Activated T-cell treated with anti-CD3 and anti-CD28 coated beads, Interleukin-2, amount 50 U/mL, for 24 hours (primary cell): ENCODE measurements around the gene BLCAP.
"Not testable (repeated sequence)": the region's sequence is repeated elsewhere in the genome, so short reads cannot be mapped to it uniquely, and the experiment has no call there.

Source experiments
- DNase-seq: peaks from one replicate; pipeline ENCODE4 v3.0.0-alpha.2; 2020
- H3K27ac Mint-ChIP-seq: 2 replicates; pipeline ENCODE4 v1.8.0; 2020; ENCODE audit warnings: mild to moderate bottlenecking, mixed read lengths
- H3K27me3 Mint-ChIP-seq: 2 replicates; pipeline ENCODE4 v1.8.0; 2020; ENCODE audit warnings: mixed read lengths
- H3K36me3 Mint-ChIP-seq: 2 replicates; pipeline ENCODE4 v1.8.0; 2020; ENCODE audit warnings: low read depth, mixed read lengths
- H3K4me1 Mint-ChIP-seq: 2 replicates; pipeline ENCODE4 v1.8.0; 2020; ENCODE audit warnings: low read depth, mixed read lengths
- H3K4me3 Mint-ChIP-seq: 2 replicates; pipeline ENCODE4 v1.8.0; 2020; ENCODE audit warnings: mild to moderate bottlenecking, moderate library complexity, mixed read lengths
- H3K9me3 Mint-ChIP-seq: 2 replicates; pipeline ENCODE4 v1.8.0; 2020; ENCODE audit warnings: mixed read lengths

The BLCAP gene

GRCh38 chr20:37475252-37475651, 52.4 kb downstream of the BLCAP start:
- Mint-ChIP-seq H3K27ac (no peak overlapping the region), H3K4me1 (no peaks in the 10 kb centered on the region), H3K4me3 (no peak overlapping the region), H3K9me3 (no peaks in the 10 kb centered on the region), H3K36me3 (no peaks in the 10 kb centered on the region), H3K27me3 (peaks cover 22% of the 10 kb centered on the region)
- no peak for DNase-seq

- Mint-ChIP-seq H3K36me3 (no peaks in the 10 kb centered on the region), H3K4me1 (no peaks in the 10 kb centered on the region), H3K4me3 (no peak overlapping the region), H3K9me3 (no peaks in the 10 kb centered on the region), H3K27ac (no peak overlapping the region), H3K27me3 (peaks cover 17% of the 10 kb centered on the region)
- DNase-seq, result no peak
Measured at GRCh38 chr20:37474386-37474785, 53.3 kb downstream of the BLCAP start.

GRCh38 chr20:37473249-37474000, 54.3 kb downstream of the BLCAP start:
- H3K4me1 Mint-ChIP-seq, result no peaks in the 10 kb centered on the region
- H3K27me3 Mint-ChIP-seq, result peaks cover 13% of the 10 kb centered on the region
- H3K4me3 Mint-ChIP-seq, result no peak overlapping the region
- H3K36me3 Mint-ChIP-seq, result no peaks in the 10 kb centered on the region
- H3K27ac Mint-ChIP-seq, result no peak overlapping the region
- no peaks in the 10 kb centered on the region for H3K9me3 Mint-ChIP-seq
- DNase-seq, result no peak

GRCh38 chr20:37472435-37472834, 55.2 kb downstream of the BLCAP start:
- not testable (repeated sequence) for H3K4me1 Mint-ChIP-seq, H3K27me3 Mint-ChIP-seq, H3K4me3 Mint-ChIP-seq, H3K27ac Mint-ChIP-seq, H3K36me3 Mint-ChIP-seq, DNase-seq, H3K9me3 Mint-ChIP-seq

GRCh38 chr20:37471741-37472235, 55.9 kb downstream of the BLCAP start:
- peaks cover 9% of the 10 kb centered on the region for H3K27me3 Mint-ChIP-seq
- H3K27ac Mint-ChIP-seq, result no peak overlapping the region
- H3K36me3 Mint-ChIP-seq, result no peaks in the 10 kb centered on the region
- no peak for DNase-seq
- H3K4me3 Mint-ChIP-seq, result no peak overlapping the region
- H3K9me3 Mint-ChIP-seq, result no peaks in the 10 kb centered on the region
- H3K4me1 Mint-ChIP-seq, result no peaks in the 10 kb centered on the region

- not testable (repeated sequence) for H3K9me3 Mint-ChIP-seq, H3K4me1 Mint-ChIP-seq, H3K27ac Mint-ChIP-seq, DNase-seq, H3K36me3 Mint-ChIP-seq, H3K27me3 Mint-ChIP-seq, H3K4me3 Mint-ChIP-seq
Measured at GRCh38 chr20:37470190-37470589, 57.5 kb downstream of the BLCAP start.

- Mint-ChIP-seq H3K36me3 (no peaks in the 10 kb centered on the region), H3K9me3 (no peaks in the 10 kb centered on the region), H3K4me3 (no peak overlapping the region), H3K27me3 (peaks cover 2% of the 10 kb centered on the region), H3K27ac (no peak overlapping the region), H3K4me1 (no peaks in the 10 kb centered on the region)
- DNase-seq, result no peak
Measured at GRCh38 chr20:37469531-37469930, 58.1 kb downstream of the BLCAP start.

- no peaks in the 10 kb centered on the region for H3K36me3 Mint-ChIP-seq
- no peak overlapping the region for H3K4me3 Mint-ChIP-seq
- H3K27ac Mint-ChIP-seq, result no peak overlapping the region
- H3K27me3 Mint-ChIP-seq, result peaks cover 2% of the 10 kb centered on the region
- H3K4me1 Mint-ChIP-seq, result no peaks in the 10 kb centered on the region
- no peaks in the 10 kb centered on the region for H3K9me3 Mint-ChIP-seq
- no peak for DNase-seq
Measured at GRCh38 chr20:37468886-37469285, 58.8 kb downstream of the BLCAP start.
